GM21515 (cell line): Measurements from ENCODE around the gene WSCD1.

ENCODE experiments used
- ATAC-seq: cut with Tn5 transposase; IDR thresholded peaks from one replicate; pipeline ENCODE4 v1.9.1; 2021; ENCODE audit not compliant: unreplicated experiment

WSCD1 gene

GRCh38 chr17:6057562-6057961 lies 12.6 kb upstream of the WSCD1 start:
- ATAC-seq: no peak

- no peak for ATAC-seq
These were observed 10.8 kb upstream of the WSCD1 start for GRCh38 chr17:6059406-6059805.

GRCh38 chr17:6061290-6061689 lies 8.9 kb upstream of the WSCD1 start:
- no peak for ATAC-seq

GRCh38 chr17:6064868-6065267 lies 5.3 kb upstream of the WSCD1 start:
- ATAC-seq: no peak

- no peak for ATAC-seq
These were observed 4.8 kb upstream of the WSCD1 start for GRCh38 chr17:6065351-6065750.

- ATAC-seq: no peak
These were observed 3.8 kb upstream of the WSCD1 start for GRCh38 chr17:6066183-6066948.

GRCh38 chr17:6067060-6067459 lies 3.1 kb upstream of the WSCD1 start:
- no peak for ATAC-seq

- no peak for ATAC-seq
These were observed 292 bp downstream of the WSCD1 start for GRCh38 chr17:6070430-6070912.

GRCh38 chr17:6070913-6071511 lies 833 bp downstream of the WSCD1 start:
- no peak for ATAC-seq

GRCh38 chr17:6071528-6072065 lies 1.4 kb downstream of the WSCD1 start:
- ATAC-seq: no peak

GRCh38 chr17:6072157-6072556 lies 2.0 kb downstream of the WSCD1 start:
- ATAC-seq: no peak

- ATAC-seq: no peak
These were observed 2.4 kb downstream of the WSCD1 start for GRCh38 chr17:6072611-6073010.

- no peak for ATAC-seq
These were observed 3.4 kb downstream of the WSCD1 start for GRCh38 chr17:6073620-6074019.

- ATAC-seq: no peak
These were observed 4.9 kb downstream of the WSCD1 start for GRCh38 chr17:6075050-6075449.

- ATAC-seq: no peak
These were observed 5.7 kb downstream of the WSCD1 start for GRCh38 chr17:6075845-6076244.

GRCh38 chr17:6077752-6078151 lies 7.6 kb downstream of the WSCD1 start:
- ATAC-seq: no peak

GRCh38 chr17:6078458-6078871 lies 8.3 kb downstream of the WSCD1 start:
- no peak for ATAC-seq

GRCh38 chr17:6079155-6079888 lies 9.1 kb downstream of the WSCD1 start:
- no peak for ATAC-seq

- no peak for ATAC-seq
These were observed 9.8 kb downstream of the WSCD1 start for GRCh38 chr17:6079960-6080359.

GRCh38 chr17:6080711-6081430 lies 10.7 kb downstream of the WSCD1 start:
- ATAC-seq: no peak

GRCh38 chr17:6082335-6082734 lies 12.2 kb downstream of the WSCD1 start:
- ATAC-seq: no peak
